ENCODE results near the gene HEATR1.

HEATR1 gene

GRCh38 chr1:236540813-236541465 is 63.4 kb downstream of the HEATR1 start:
- no peak for DNase-seq

- DNase-seq = no peak
Observed at GRCh38 chr1:236536540-236536939, 67.8 kb downstream of the HEATR1 start.

- DNase-seq = no peak
Observed at GRCh38 chr1:236535662-236536161, 68.6 kb downstream of the HEATR1 start.

GRCh38 chr1:236535190-236535589 is 69.1 kb downstream of the HEATR1 start:
- no peak for DNase-seq

GRCh38 chr1:236534151-236534651 is 70.1 kb downstream of the HEATR1 start:
- no peak for DNase-seq

- no peak for DNase-seq
Observed at GRCh38 chr1:236532850-236533249, 71.5 kb downstream of the HEATR1 start.

GRCh38 chr1:236530959-236531358 is 73.4 kb downstream of the HEATR1 start:
- DNase-seq = no peak

- DNase-seq = no peak
Observed at GRCh38 chr1:236530286-236530685, 74.0 kb downstream of the HEATR1 start.

- DNase-seq = no peak
Observed at GRCh38 chr1:236526079-236526478, 78.2 kb downstream of the HEATR1 start.

- DNase-seq = no peak
Observed at GRCh38 chr1:236524895-236525184, 79.5 kb downstream of the HEATR1 start.

- peak; percentile 62 for DNase-seq
Observed at GRCh38 chr1:236524142-236524894, 80.0 kb downstream of the HEATR1 start.

- peak; percentile 85 for DNase-seq
Observed at GRCh38 chr1:236523704-236524141, 80.6 kb downstream of the HEATR1 start, which contains the start of gene LGALS8. Gene LGALS8, plus strand, starts transcription at chr1:236523982. Its CDS starts 2,089 bp downstream, at chr1:236526071.

- no peak for DNase-seq
Observed at GRCh38 chr1:236522937-236523703, 81.2 kb downstream of the HEATR1 start.

- DNase-seq = no peak
Observed at GRCh38 chr1:236520445-236521005, 83.8 kb downstream of the HEATR1 start.

- DNase-seq = no peak
Observed at GRCh38 chr1:236518322-236518721, 86.0 kb downstream of the HEATR1 start.

- DNase-seq = no peak
Observed at GRCh38 chr1:236516929-236517704, 87.2 kb downstream of the HEATR1 start.

- DNase-seq = no peak
Observed at GRCh38 chr1:236515443-236515958, 88.8 kb downstream of the HEATR1 start.

- no peak for DNase-seq
Observed at GRCh38 chr1:236514703-236515442, 89.4 kb downstream of the HEATR1 start.

GRCh38 chr1:236511735-236512418 is 92.4 kb downstream of the HEATR1 start:
- DNase-seq = no peak

- no peak for DNase-seq
Observed at GRCh38 chr1:236509647-236510401, 94.5 kb downstream of the HEATR1 start.
